Sigmoid colon (tissue), 7 donors: Measurements from ENCODE around the gene ROR1. TPM values are rescaled to one million over a fixed set of nuclear protein-coding genes. Genes with fewer than 3 reads are reported as not detected.

Experiments used
- DNase-seq: peaks from one replicate; pipeline ENCODE4 v3.0.0-alpha.2; 2019
- H3K27ac ChIP-seq, 4 donors: fragments of 200-600 bp; sonication (generic); one replicate each; pipeline ENCODE4 v1.5.1; 2016 to 2019; ENCODE audit warnings: mild to moderate bottlenecking in 1 of 4
- H3K27me3 ChIP-seq, 3 donors: fragments of 200-600 bp; sonication (generic); one replicate each; pipeline ENCODE4 v1.5.1; 2019; ENCODE audit warnings: mild to moderate bottlenecking in 1 of 3
- H3K36me3 ChIP-seq, 4 donors: fragments of 200-600 bp; sonication (generic); one replicate each; pipeline ENCODE4 v1.5.1; 2016 to 2019
- H3K4me1 ChIP-seq, 4 donors: fragments of 200-600 bp; sonication (generic); one replicate each; pipeline ENCODE4 v1.5.1; 2017 to 2019
- H3K4me3 ChIP-seq, 4 donors: fragments of 200-600 bp; sonication (generic); one replicate each; pipeline ENCODE4 v1.5.1; 2017 to 2019; ENCODE audit warnings: mild to moderate bottlenecking in 2 of 4, moderate library complexity in 1 of 4
- H3K9me3 ChIP-seq, 4 donors: fragments of 200-600 bp in 3 of 4; sonication (generic) in 3 of 4; one replicate each; pipeline versions ENCODE4 v1.5.1 to v1.6.1; 2013 to 2019
- EP300 ChIP-seq, 4 donors: sonication (generic); formaldehyde crosslinking; IDR thresholded peaks; one replicate each; pipeline ENCODE4 v1.6.1; 2017; ENCODE audit warnings: antibody characterized with exemption in 4 of 4
- POLR2A ChIP-seq, 2 donors: fragments of 450-650 bp; IDR thresholded peaks; one replicate each; pipeline ENCODE4 v1.6.1; 2016; ENCODE audit warnings: antibody characterized with exemption in 2 of 2, mild to moderate bottlenecking in 2 of 2, moderate library complexity in 2 of 2
- POLR2AphosphoS5 ChIP-seq, 4 donors: sonication (generic); formaldehyde crosslinking; IDR thresholded peaks; one replicate each; pipeline ENCODE4 v1.6.1; 2017; ENCODE audit warnings: antibody characterized with exemption in 4 of 4
- WGBS, 2 donors: extraction: QIAGEN DNeasy Blood & Tissue Kit; methylation state at CpG; one replicate each; pipeline ENCODE4 v1.1.7; 2013; 5-methylcytosine and 5-hydroxymethylcytosine counted together
- intact Hi-C: fragments of 100-400 bp; cut with DNase I; formaldehyde crosslinking; loops from one replicate; pipeline ENCODE4 v1.15.1; 2023
- polyA plus RNA-seq, 3 donors: library from polyadenylated mRNA; stranded (reverse); fragments of 200-250 nt; gene quantifications; one replicate each; pipeline ENCODE4 v1.2.3, GENCODE V29; 2013
- total RNA-seq, 4 donors: library from RNA; depleted of rRNA; stranded (reverse); fragments of >200 nt; gene quantifications; one replicate each; pipeline ENCODE4 v1.1.0, GENCODE V29; 2016
- TF ChIP-seq, protein P1 (sequence below), 4 experiments: fragments of 450-650 bp in 3 of 4; fragments of 200-600 bp in 1 of 4; IDR thresholded peaks; one replicate each; pipeline ENCODE4 v1.5.1; 2016 to 2019; ENCODE audit warnings: antibody characterized with exemption in 4 of 4, mild to moderate bottlenecking in 3 of 4, moderate library complexity in 2 of 4
- donor health status: healthy with polysubstance abuse.
- donor health status: Bipolar disorder and iron deficiency.
- donor health status: healthy.

Gene ROR1
- total and polyA plus RNA-seq, 7 donors: under 0.01 to 37.1 (median 27.3) TPM

DNA sequence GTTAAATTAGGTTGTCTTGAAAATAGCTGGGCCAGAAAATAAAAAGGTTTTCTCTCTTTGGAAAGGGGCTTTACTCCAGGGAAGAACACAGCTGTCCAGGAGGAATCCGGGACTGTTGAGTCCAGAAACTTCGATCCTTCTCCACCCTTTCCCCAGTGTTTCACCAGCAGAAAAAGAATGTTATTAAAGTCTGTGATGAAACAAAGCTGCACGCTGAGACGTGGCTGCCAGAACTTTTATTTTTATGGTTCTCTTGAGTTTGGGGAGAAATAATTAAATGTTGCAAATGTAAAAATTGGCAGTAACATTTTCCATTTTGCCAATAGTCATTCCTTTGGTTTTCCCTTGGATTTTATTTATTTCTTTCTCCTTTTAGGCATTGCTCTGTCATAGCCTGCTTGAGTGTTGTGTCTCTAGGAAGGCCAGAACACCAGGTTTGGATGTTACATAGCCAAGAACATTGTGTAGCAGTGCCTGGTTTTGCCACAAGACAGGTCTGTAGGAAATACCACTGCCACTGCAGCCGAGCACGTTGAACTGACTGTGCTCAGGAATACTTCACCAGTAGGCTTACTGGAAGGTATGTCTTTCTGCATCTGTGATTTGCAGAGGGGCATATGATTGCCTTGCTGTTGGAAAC lies 87.4 kb downstream of the ROR1 start:
- Histone ChIP-seq H3K9me3 (no peaks in the 10 kb centered on the region), H3K4me1 (peaks cover 0 to 65% (median 50%) of the 10 kb centered on the region in 4 donors), H3K4me3 (no peak overlapping the region), H3K36me3 (no peaks in the 10 kb centered on the region), H3K27me3 (no peaks in the 10 kb centered on the region), H3K27ac (peak overlapping the region; percentile 31 to 68 (median 53))
- TF ChIP-seq, protein P1, sequence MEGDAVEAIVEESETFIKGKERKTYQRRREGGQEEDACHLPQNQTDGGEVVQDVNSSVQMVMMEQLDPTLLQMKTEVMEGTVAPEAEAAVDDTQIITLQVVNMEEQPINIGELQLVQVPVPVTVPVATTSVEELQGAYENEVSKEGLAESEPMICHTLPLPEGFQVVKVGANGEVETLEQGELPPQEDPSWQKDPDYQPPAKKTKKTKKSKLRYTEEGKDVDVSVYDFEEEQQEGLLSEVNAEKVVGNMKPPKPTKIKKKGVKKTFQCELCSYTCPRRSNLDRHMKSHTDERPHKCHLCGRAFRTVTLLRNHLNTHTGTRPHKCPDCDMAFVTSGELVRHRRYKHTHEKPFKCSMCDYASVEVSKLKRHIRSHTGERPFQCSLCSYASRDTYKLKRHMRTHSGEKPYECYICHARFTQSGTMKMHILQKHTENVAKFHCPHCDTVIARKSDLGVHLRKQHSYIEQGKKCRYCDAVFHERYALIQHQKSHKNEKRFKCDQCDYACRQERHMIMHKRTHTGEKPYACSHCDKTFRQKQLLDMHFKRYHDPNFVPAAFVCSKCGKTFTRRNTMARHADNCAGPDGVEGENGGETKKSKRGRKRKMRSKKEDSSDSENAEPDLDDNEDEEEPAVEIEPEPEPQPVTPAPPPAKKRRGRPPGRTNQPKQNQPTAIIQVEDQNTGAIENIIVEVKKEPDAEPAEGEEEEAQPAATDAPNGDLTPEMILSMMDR (IDR thresholded peaks at IDR 0.05): no peak
- TF ChIP-seq POLR2AphosphoS5 (IDR thresholded peaks at IDR 0.05): peak in 3 of 4 donors; percentile 27 to 60 (median 53)
- DNase-seq: peak; percentile 75
- intact Hi-C loops: no loop called here
- 80 to 85% methylated on average over 6 of the region's 6 CpGs for WGBS, 2 donors

DNA sequence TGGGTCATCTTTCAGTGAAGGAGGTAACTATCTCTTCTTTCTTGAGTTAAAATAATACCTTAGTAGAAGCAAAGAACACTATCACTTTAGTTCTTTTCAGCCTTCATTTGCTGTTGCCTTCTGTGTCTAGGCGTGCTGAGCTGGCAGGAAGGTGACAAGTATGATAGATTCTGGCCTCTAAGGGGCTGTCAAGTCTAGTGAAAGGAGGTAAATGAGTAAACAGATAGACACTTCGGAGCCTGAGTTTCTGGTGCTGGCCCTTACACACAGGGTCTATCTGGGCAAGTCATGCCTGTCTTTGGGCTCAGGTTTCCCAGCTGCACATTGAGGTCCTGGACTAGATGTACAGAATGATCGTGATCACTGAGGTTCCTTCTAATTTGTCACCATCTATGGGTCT lies 89.3 kb downstream of the ROR1 start:
- WGBS, 2 donors: 89 to 90% methylated on average over 3 of the region's 3 CpGs
- Histone ChIP-seq H3K9me3 (no peaks in the 10 kb centered on the region), H3K27ac (peak overlapping the region in 1 of 4 donors; percentile 10), H3K27me3 (no peaks in the 10 kb centered on the region), H3K36me3 (no peaks in the 10 kb centered on the region), H3K4me1 (peaks cover 0 to 85% (median 62%) of the 10 kb centered on the region in 4 donors), H3K4me3 (no peak overlapping the region)
- DNase-seq: no peak
- no peak for TF ChIP-seq POLR2A (IDR thresholded peaks at IDR 0.05)
- TF ChIP-seq EP300 (IDR thresholded peaks at IDR 0.05): no peak
- TF ChIP-seq POLR2AphosphoS5 (IDR thresholded peaks at IDR 0.05): no peak
- intact Hi-C loops: no loop called here

DNA sequence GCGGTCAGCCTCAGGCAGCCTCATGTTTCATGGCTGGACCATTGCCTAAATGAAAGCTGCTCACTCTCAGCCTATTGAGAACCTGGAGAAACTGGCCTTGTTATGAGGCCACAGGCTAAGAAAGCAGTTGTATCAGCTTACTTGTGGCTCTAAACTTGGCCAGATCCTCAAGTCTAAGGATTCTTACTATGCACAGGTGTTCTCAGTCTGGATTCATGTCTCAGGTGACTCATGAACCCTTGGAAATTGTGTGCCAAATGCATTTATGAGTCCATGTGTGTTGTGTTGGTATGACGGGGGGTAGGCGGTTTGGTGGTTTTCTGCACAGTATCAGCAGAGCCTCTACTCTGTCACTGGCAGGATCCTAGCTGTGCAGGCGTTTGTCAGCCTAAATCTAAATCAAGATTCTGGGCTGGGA lies 90.4 kb downstream of the ROR1 start:
- no peak overlapping the region for H3K4me3 ChIP-seq
- WGBS, 2 donors: 87 to 91% methylated on average over 4 of the region's 4 CpGs
- peaks cover 0 to 94% (median 73%) of the 10 kb centered on the region in 4 donors for H3K4me1 ChIP-seq
- H3K27ac ChIP-seq: peak overlapping the region in 2 of 4 donors; percentile 30 to 42
- intact Hi-C loops: no loop called here
- H3K36me3 ChIP-seq: no peaks in the 10 kb centered on the region
- H3K27me3 ChIP-seq: no peaks in the 10 kb centered on the region
- TF ChIP-seq POLR2AphosphoS5 (IDR thresholded peaks at IDR 0.05): peak in 3 of 4 donors; percentile 13 to 25 (median 14)
- TF ChIP-seq EP300 (IDR thresholded peaks at IDR 0.05): no peak
- H3K9me3 ChIP-seq: no peaks in the 10 kb centered on the region
- DNase-seq: no peak

DNA sequence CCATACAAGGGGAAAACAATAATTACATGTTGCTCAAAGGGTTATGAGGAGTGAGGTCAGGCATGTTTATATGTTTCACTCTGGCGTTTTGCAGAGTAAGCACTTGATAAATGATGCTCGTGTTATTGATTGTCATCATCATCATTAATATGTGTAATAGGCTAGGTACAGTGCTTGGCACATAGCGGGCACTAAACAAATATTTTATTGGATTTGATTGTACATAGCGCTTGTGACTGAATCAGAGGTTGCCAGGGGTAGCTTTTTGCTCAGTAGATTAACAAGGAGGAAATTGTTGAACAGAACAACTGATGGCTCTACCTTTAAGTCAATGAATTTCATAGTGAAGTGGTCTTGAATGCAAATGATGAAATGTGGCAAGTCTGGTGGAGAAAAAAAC lies 91.7 kb downstream of the ROR1 start:
- intact Hi-C loops: no loop called here
- H3K4me3 ChIP-seq: no peak overlapping the region

DNA sequence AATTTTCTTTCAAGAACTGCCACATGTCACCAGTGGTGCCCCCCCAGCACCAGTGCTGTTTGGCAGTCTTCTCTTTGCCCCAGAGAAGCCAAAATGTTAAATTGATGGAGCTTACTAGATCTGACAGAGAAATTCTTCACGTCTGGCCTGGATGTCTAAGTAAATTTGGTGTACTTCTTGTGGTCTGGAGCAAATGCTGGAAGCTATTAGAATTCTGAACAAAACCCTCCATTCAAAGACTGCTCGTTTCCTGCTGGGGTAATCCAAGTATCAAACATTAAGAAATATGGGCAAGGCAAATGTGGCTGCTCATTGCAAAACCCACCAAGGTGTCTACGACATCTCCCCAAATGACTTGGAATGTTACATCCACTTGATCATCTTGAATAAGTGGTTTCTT lies 92.3 kb downstream of the ROR1 start:
- no peak for DNase-seq
- H3K4me1 ChIP-seq: peaks cover 0 to 99% (median 68%) of the 10 kb centered on the region in 4 donors
- 84 to 86% methylated on average over 3 of the region's 3 CpGs for WGBS, 2 donors
- H3K36me3 ChIP-seq: no peaks in the 10 kb centered on the region
- no peaks in the 10 kb centered on the region for H3K9me3 ChIP-seq
- no peaks in the 10 kb centered on the region for H3K27me3 ChIP-seq
- intact Hi-C loops: no loop called here
- TF ChIP-seq EP300 (IDR thresholded peaks at IDR 0.05) (no peak), POLR2A (IDR thresholded peaks at IDR 0.05) (no peak), POLR2AphosphoS5 (IDR thresholded peaks at IDR 0.05) (no peak)
- TF ChIP-seq, protein P1 (IDR thresholded peaks at IDR 0.05): no peak
- H3K27ac ChIP-seq: peak overlapping the region in 2 of 4 donors; percentile 74 to 80
- no peak overlapping the region for H3K4me3 ChIP-seq

More for the DNA sequence above, 91.7 kb downstream of the ROR1 start:
- H3K36me3 ChIP-seq: no peaks in the 10 kb centered on the region
- peaks cover 0 to 99% (median 71%) of the 10 kb centered on the region in 4 donors for H3K4me1 ChIP-seq
- no peak for DNase-seq
- WGBS, 2 donors: 90 to 91% methylated on average over 4 of the region's 4 CpGs
- TF ChIP-seq EP300 (IDR thresholded peaks at IDR 0.05) (no peak), POLR2A (IDR thresholded peaks at IDR 0.05) (no peak), POLR2AphosphoS5 (IDR thresholded peaks at IDR 0.05) (no peak)
- TF ChIP-seq, protein P1 (IDR thresholded peaks at IDR 0.05): no peak
- H3K9me3 ChIP-seq: no peaks in the 10 kb centered on the region
- peak overlapping the region in 2 of 4 donors; percentile 74 to 80 for H3K27ac ChIP-seq
- H3K27me3 ChIP-seq: no peaks in the 10 kb centered on the region
